HG03460 (cell line): ENCODE measurements around the gene RESP18.
"Not testable (repeated sequence)": the region's sequence is repeated elsewhere in the genome, so short reads cannot be mapped to it uniquely, and the experiment has no call there.

Experiments
- ATAC-seq: cut with Tn5 transposase; IDR thresholded peaks from one replicate; pipeline ENCODE4 v1.9.1; 2021; ENCODE audit not compliant: unreplicated experiment

Gene RESP18

DNA sequence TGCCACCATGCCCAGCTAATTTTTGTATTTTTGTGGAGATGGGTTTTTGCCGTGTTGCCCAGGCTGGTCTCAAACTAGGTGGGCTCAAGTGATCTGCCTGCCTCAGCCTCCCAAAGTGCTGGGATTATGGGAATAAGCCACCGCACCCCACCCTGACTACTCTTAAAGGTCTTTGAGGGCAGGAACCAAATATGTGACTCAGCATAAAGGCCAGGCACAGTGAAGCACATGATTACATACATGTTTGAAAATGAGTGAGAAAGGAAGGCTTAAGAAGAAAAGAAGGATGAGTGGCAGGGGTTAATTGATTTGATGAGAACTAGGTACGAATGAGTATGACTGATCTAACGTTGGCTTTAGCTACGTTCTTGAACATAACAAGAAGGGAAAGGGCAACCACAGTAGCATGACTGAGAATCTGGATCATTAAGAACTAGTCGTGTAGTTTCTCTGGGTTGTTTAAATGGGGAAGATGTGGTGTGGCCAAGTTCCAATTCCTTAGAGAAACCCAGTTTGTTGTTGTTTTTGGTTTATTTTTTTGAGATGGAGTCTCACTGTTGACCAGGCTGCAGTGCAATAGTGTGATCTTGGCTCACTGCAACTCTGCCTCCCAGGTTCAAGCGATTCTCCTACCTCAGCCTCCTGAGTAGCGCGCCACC is 6.8 kb downstream of the RESP18 start:
- no peak for ATAC-seq

DNA sequence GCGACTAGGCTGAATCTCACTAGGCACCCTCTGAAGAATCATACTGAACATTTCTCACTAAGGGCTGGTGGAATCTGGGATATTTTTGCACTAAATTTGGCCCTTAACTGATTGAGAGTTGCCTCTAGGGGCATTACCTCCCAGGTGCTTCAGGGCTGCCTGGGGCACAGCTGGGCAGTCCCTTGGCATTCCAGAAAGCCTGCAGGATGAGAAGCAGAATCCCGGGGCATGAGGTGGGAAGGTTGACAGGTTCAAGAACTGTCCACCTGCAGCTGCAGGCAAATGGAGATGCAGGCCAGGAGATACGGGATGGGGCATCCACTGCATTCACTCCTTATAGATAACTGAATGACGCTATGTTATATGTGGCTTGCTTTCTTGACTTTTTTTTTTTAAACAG is 7.4 kb downstream of the RESP18 start:
- no peak for ATAC-seq

DNA sequence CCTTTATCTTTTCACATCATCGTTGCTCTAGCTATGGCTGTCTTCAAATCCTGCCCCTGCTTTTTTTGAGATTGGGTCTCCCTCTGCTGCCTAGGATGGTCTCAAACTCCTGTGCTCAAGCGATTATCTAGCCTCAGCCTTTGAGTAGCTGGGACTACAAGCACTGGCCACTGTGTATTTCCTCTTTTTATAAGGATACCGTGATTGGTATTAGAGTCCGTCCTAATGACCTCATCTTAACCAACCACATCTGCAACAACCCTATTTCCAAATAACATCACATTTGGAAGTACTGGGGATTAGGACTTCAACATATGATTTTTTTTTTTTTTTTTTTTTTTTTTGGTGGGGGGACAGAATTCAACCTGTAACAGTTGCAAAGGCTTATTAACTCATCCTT is 9.1 kb downstream of the RESP18 start:
- ATAC-seq = no peak

DNA sequence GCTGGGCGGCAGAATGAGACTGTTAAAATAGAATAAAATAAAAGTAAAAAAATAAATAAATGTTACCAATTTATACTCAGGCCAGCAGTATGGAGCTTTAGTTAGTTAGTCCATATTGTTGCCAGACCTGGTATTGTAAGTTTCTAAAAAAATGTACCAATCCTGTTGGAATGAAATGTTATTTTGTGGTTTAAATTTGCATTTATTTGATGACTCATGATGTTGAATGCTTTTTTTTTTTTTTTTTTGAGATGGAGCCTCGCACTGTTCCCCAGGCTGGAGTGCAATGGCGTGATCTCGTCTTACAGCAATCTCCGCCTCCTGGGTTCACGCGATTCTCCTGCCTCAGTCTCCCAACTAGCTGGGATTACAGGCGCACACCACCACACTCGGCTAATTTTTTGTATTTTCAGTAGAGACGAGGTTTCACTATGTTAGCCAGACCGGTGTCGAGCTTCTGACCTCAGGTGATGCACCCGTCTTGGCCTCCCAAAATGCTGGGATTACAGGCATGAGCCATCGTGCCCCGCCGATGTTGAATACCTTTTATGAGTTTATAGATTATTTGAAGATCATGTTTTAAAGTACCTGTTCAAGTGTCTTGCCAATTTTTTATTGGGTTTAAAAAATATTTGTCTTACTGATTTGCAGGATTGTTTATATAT is 17.6 kb downstream of the RESP18 start:
- ATAC-seq = no peak

DNA sequence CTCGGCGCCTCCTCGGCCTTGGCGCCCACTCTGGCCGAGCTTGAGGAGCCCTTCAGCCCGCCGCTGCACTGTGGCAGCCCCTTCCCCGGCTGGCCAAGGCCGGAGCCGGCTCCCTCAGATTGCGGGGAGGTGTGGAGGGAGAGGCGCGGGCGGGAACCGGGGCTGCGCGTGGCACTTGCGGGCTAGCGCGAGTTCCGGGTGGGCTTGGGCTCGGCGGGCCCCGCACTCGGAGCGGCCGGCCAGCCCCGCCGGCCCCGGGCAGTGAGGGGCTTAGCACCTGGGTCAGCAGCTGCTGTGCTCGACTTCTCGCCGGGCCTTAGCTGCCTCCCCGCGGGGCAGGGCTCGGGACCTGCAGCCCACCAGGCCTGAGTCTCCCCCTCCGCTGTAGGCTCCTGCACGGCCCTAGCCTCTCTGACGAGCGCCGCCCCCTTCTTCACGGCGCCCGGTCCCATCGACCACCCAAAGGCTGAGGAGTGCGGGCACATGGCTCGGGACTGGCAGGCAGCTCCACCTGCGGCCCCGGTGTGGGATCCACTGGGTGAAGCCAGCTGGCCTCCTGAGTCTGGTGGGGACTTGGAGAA is 19.8 kb downstream of the RESP18 start:
- not testable (repeated sequence) for ATAC-seq

DNA sequence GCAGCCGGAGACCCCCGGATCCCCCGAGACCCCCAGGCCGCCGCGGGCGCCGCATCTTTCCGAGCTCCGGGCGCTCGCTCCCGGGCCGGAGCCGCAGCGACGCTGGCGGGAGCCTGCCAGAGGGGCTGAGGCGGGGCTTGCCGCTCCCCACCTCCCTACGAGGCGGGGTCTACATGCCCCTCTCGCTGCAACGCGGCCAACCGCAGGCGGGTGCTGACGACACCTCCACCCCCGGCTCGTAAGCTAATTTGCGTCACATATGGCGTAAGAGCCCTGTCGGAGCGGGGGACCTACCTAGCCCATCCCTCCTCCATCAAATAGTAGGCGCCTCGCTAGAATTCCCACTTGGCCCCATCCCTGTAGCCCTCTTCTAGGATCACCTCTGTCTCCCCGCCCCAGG is 23.3 kb downstream of the RESP18 start, which contains the start of gene PTPRN:
Gene PTPRN, minus strand, starts transcription at position 124 of the 400 bp plus-strand sequence. Its CDS starts 69 bp downstream, at position 55.
- ATAC-seq = no peak

DNA sequence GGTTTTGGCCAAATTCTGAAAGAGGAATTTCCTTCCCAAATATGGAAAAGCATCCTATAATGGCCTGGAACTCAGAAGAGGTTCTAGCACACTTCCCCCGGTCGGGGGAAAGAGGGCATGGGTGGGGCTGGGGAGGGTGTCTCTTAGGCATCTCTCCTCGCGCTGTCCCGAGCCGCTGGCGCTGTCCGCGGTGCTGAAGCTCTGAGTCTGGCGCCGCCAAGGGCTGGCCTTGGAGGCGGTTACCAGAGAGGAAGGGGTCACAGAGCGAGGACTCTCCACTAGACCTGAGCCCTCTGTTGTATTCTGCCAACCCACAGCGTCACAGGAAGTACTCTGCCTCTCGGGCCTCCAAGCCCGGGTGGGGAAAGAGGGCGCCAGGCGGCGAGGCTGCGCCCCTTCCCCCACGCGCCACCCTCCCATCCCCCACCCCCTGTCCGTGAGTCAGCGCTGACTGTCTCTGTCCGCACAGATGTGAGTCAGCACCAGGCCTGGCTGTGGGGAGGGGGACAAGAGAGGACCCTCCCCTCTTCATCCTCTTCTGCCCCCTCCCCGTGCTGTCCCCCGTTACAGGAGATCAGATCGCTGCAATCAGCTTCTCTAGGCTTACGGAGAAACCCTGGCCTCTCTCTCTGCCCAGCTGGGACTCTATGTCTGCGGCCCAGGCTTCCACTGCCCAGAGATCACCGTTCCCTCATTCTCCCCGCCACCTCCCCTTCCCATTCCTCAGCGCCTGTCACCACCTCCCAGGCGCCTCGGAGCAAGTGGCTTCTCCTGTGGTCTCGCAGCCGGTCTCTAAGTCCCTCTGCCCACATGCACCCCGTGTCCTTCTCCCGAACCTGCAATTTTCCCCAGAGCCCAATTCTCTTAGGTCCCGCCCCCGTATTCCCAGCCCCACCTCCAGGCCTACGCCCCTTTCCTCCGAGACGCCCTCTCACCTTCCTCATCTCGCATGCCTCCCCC is 24.1 kb downstream of the RESP18 start:
- no peak for ATAC-seq

DNA sequence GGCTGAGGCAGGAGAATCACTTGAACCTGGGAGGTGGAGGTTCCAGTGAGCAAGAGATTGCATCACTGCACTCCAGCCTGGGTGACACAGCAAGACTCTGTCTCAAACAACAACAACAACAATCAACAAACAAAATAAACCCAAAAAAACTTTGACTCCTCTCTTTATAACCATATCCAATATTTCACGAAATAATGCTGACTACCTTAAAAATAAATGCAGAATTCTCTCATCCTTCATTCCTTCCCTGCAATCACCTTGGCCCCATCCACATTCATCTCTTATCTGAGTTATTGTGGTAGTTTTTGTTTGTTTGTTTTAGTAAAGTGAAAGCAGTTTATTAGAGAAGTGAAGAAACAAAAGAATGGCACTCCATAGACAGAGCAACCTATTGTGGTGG is 26.5 kb downstream of the RESP18 start:
- no peak for ATAC-seq

DNA sequence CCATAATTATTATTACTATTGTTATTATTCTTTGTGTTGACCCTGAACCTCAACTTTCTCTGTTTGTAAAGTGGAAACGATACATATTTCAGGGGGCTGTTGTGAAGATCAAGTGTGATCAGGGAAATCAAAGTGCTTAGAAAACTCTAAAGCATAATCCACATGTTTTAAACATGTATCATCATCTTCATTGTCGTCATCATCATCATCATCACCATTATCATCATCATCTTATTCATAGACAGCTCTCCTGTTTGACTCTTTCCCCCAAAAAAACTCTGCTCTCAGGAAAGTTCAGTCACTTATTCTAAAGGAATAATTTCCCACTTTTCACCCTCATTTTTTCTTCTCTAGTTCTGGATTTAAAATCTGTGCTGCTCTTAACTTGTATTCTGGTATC is 28.3 kb downstream of the RESP18 start:
- ATAC-seq = no peak

DNA sequence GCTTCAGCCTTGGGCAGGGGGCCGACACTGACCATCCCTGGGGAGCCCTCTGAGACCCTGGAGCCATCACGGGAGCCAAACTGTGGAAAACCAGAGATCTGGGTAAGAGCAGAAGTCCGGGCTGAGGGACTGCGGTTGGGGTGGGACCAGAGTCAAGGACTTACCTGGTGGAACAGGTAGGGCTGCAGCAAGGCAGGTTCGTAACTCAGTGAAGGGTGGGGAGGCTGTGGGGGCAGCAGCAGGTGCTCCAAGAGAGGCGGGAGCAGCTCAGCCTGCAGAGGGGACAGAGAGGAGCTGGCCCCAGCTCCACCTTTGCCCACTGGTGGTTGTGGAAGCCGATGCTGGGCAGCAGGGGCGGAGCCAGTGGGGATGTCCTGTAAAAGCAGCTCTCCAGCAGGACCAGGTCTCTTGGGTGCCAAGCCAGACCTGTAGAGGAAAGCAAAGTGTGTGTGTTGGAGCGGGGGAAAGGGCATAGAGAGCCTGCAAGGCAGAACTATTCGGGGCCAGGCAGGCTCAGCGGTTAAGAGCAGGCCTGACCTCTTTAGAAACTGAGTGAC is 30.1 kb downstream of the RESP18 start:
- no peak for ATAC-seq

DNA sequence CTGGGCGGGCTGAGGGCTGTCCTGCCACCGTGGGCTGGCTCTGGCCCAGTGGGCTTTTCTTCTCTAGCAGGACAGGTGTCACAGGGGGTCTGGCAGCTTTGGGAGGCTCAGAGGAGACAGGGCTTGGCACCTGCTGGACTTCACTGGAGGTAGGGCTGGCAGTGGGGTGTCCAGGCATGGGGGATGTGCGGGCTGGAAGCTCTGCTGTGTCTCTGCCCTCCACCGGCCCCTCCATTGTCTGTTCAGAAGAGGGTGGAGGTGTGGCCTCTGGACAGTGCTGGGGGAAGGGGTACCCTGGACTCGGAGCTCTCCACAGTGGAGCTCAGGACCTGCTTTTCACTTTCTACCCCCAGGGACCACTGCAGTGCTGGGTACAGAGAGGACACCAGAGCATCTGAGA is 32.5 kb downstream of the RESP18 start:
- no peak for ATAC-seq

DNA sequence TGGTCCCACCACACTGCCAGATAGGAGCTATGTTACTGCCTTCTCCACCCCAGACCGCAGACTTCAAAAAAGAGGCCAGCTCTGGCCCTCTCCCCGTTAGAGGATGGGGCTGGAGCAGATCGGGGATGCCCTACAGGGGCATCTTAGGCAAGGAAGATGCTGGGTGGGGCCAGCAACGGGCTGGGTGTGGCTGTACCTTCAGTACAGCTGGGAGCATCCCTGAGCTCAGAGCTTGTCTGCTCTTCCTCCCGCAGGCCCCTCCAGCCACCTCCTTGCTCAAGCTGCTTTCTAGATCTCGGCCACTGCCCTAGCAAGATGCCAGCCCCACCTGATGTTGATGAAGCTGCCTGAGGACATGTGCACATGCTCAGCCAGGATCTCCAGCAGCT is 33.2 kb downstream of the RESP18 start:
- no peak for ATAC-seq

DNA sequence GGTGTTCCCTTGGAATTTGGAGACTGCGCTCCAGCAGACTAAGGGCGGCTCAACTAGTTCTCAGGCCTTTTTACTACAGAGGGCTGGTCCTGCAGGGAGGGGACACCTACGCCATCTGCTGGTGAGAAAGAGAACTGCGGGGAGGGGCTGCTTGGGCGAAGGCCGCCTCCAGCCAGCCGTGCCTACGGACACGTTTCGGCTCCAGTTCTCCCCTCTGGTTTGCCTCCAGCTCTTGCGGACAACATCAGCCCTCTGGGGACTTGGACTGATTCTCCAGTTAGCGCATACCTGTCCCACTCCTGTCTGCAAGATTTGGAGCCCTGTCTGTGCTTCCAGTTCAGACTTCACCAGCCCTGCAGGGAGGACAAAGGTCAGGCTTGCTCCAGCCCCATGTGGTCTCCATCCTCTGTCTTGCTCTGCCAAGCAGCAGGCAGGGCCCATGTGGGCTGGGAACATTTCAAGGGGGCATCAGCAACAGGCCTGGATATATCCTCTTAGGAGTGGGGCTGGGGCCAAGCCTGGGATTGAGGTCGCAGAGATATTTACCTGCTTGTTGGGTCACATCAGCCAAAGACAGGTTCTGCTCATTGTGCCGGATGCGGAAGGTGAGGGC is 33.7 kb downstream of the RESP18 start:
- peak; percentile 48 for ATAC-seq

DNA sequence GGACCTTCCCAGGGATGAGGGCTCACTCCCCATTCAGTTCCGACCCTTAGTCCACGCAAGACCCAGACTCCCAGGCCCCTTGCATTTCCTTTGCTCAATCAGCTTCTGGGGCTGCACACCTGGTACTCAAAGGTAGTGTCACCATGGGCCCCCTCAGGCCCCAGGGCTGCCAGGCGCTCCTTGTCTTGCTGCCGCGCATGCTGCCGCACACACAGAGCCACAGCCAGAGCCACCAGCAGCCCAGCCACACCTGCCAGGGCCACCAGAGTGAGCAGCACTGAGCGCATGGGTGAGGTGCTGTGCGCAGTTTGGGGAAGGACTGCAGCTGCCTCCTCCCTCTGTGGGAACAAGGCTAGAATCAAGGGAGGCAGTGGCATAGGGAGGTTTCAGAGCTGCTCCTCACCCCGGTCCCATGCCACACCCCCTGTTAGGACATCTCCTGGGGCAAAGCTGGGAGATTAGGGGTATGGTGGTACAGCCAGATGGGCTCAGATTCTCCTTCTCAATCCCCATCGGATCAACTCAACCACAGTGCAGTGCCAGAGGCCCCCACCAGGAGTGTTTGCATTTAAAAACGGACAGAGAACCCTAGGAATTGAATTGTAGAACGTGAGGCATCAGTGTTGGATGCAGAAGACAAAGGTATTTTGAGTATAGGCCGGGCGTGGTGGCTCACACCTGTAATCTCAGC is 34.6 kb downstream of the RESP18 start:
- ATAC-seq = no peak

DNA sequence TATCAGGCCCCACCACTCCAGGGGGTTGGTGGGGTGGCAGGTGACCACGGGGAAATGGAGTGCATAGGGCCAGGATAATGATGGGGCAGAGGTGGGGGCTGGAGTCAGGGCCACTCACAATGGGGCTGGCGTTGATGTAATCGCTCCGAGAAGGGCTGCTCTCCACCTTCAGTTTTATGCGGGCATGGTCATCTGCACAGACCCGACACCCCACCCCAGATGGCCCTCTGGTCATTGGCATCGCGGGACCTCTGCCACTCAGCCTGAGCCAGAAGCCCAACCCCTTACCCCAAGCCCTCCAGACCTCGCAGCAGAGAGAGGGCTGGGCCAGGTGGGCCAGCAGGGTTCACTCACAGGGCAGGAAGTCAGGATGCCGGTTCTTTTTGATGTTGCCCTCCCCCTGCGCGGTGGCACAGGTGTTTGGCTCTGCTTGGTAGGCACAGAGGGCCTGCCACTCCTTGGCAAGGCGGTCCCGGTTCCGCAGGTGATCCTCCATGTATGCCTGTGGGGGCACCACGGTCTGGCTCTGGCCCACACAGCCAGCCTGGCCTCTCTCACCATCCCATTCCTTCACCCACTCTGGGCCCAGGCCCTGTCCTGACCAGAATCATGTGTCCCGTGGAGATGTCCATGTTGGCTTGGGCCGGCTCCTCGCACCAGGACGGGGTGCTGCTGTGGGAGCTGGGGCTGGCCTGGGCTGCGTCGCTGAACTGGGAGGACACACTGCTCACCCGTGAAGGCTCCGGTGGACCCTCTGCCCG is 35.7 kb downstream of the RESP18 start:
- no peak for ATAC-seq

DNA sequence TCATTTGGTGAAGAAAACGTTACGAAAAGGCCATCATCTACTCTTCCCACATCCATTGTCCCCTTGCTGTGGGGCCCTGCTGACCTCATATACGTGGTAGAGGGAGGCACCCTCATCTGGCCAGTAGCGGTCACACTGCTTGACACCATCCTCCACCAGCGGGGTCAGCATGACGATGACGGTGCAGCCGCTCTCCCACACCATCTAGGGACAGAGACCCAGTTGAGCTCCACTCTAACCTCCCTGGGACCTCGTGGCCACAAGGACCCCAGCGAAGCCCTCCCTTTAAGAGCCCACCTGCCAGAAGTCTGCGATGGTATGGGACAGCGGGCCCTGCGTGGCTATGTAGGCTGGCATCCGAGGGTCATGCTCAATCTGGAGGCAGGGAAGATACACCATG is 36.4 kb downstream of the RESP18 start:
- ATAC-seq = no peak

DNA sequence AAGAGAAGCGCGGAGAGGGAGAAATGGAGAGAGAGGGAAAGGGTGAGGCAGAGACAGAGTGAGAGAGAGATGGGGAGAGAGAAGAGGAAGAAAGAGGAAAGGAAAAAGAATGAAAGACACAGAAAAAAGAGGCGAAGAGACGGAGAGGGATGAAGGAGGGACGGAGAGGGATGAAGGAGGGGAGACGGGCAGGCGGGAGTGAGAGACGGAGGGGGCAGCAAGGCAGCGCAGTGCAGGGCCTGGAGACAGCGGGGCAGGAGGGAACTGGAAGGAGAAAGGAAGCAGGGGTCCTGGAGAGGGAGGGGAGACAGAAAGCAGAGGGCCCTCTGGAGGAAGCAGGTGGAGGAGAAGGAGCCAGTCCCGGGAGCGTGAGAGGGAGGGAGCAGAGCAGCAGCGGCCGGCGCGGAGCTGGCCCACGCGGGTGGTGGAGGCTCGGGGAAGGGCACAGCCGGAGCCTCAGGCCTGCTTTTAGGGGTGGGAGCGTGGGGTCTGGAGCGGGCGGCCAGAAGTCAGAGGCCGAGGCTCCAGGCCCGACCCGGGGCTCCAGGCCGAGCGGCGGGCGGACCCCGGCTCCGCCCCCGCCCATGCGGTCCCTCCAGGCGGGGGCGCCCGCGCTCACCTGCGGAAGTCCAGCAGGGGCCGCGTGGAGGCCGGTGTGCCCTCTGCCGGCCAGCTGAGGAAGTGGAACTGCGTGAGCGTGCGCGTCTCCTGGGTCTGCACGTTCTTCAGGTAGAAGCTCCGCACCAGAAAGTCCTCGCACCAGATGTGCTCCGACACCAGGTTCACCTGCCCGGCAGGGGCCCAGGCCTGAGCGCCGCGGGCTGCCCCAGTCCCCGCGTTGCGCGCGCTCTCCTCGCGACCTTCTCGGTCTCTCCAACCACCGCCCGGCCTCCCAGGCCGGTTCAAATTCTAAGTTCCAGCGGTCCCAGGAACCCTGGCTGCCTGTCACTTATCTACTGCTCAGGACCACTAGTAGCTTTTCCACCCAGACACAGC is 37.9 kb downstream of the RESP18 start:
- peak; percentile 89 for ATAC-seq

DNA sequence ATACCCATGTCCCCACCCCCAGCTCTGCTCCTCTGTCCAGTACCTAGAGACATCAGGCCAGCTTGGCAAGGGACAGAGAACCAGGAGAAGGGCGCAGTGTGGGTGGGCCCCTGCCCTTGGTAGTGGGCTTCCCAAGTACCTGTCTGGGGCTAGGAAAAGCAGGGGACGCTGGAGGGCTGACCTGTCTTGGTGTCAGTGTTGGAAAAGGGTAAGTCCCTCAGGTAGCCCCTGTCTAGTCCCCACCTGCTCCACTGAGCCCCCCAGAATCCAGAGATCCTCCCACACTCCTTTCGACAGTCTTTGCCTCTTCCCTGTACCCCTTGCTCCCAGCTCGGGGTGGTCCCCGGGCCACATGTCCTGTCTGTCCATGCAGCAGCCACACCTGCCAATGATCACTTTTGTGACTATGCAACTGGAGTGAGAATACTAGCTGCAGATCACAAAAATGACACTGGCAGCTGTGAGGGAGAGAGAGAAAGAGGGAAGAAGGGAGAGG is 38.8 kb downstream of the RESP18 start:
- ATAC-seq = no peak
